IMR-90 (cell line): ENCODE measurements around the gene CNTN5. TPM values are rescaled to one million over a fixed set of nuclear protein-coding genes. Genes with fewer than 3 reads are reported as not detected.

Experiments used
- ATAC-seq: fragments of 200-7000 bp; cut with Tn5 transposase; 2 replicates; pipeline ENCODE4 v1.9.1; 2020; ENCODE audit warnings: low read depth, mild to moderate bottlenecking, moderate library complexity
- BruUV-seq: library from RNA; stranded (reverse); fragments of 400-500 nt; replicated peaks from 2 replicates; lab custom pipeline; 2021; lab: Mats Ljungman, UMichigan
- CTCF ChIA-PET: fragments of 300-600 bp; formaldehyde crosslinking; extraction: SDS; loops from one replicate; lab custom pipeline; 2021; ENCODE audit warnings: antibody characterized with exemption; lab: Yijun Ruan, JAX
- POLR2A ChIA-PET: fragments of 300-600 bp; sonication (Branson Sonifier 250); formaldehyde crosslinking; loops from one replicate; lab custom pipeline; 2022; ENCODE audit warnings: antibody characterized with exemption; ENCODE audit not compliant: unreplicated experiment; lab: Charles Lee
- DNase-seq: peaks from one replicate; pipeline ENCODE4 v3.0.0; 2013
- H2AFZ ChIP-seq: replicated peaks from 2 replicates; pipeline ENCODE3; 2013; ENCODE audit warnings: low read length, mild to moderate bottlenecking; ENCODE audit not compliant: poor library complexity
- H2AK5ac ChIP-seq: 2 replicates; pipeline ENCODE4 v1.6.1; 2013; ENCODE audit warnings: low read depth, low read length, inconsistent platforms
- H2AK9ac ChIP-seq: replicated peaks from 2 replicates; pipeline ENCODE3; 2013; ENCODE audit warnings: mild to moderate bottlenecking, low read depth, low read length, moderate library complexity; ENCODE audit not compliant: poor library complexity
- H2BK120ac ChIP-seq: 2 replicates; pipeline ENCODE4 v1.6.1; 2013; ENCODE audit warnings: low read depth, low read length, inconsistent platforms
- H2BK15ac ChIP-seq: 3 replicates; pipeline ENCODE4 v1.6.1; 2013; ENCODE audit warnings: low read depth, low read length, inconsistent platforms
- H2BK20ac ChIP-seq: 2 replicates; pipeline ENCODE4 v1.6.1; 2013; ENCODE audit warnings: low read depth, mild to moderate bottlenecking, inconsistent platforms, low read length, moderate library complexity
- H2BK5ac ChIP-seq: 2 replicates; pipeline ENCODE4 v1.6.1; 2013; ENCODE audit warnings: mild to moderate bottlenecking, low read depth, low read length, inconsistent platforms; ENCODE audit not compliant: poor library complexity, severe bottlenecking
- H3K14ac ChIP-seq: replicated peaks from 2 replicates; pipeline ENCODE4 v1.6.1; 2013; ENCODE audit warnings: low read depth, low read length, inconsistent platforms
- H3K18ac ChIP-seq: 2 replicates; pipeline ENCODE4 v1.6.1; 2013; ENCODE audit warnings: low read depth, low read length, control low read depth
- H3K23ac ChIP-seq: 2 replicates; pipeline ENCODE4 v1.6.1; 2013; ENCODE audit warnings: low read depth, low read length, inconsistent platforms
- H3K27ac ChIP-seq: 2 replicates; pipeline ENCODE4 v1.5.1; 2013; ENCODE audit warnings: mild to moderate bottlenecking, control low read depth, low read length; ENCODE audit not compliant: insufficient read depth
- H3K27me3 ChIP-seq: 2 replicates; pipeline ENCODE4 v1.6.1; 2013; ENCODE audit warnings: low read length; ENCODE audit not compliant: control insufficient read depth, insufficient read depth
- H3K36me3 ChIP-seq: 2 replicates; pipeline ENCODE4 v1.6.1; 2013; ENCODE audit warnings: low read length, mixed read lengths; ENCODE audit not compliant: control insufficient read depth, insufficient read depth
- H3K4ac ChIP-seq: 2 replicates; pipeline ENCODE4 v1.6.1; 2013; ENCODE audit warnings: low read depth, low read length, inconsistent platforms
- H3K4me1 ChIP-seq: 2 replicates; pipeline ENCODE4 v1.6.1; 2013; ENCODE audit warnings: low read length, mixed read lengths; ENCODE audit not compliant: control insufficient read depth, insufficient read depth
- H3K4me2 ChIP-seq: 2 replicates; pipeline ENCODE4 v1.6.1; 2013; ENCODE audit warnings: low read depth, mild to moderate bottlenecking, control low read depth, low read length, moderate library complexity
- H3K4me3 ChIP-seq: 2 replicates; pipeline ENCODE4 v1.5.1; 2013; ENCODE audit warnings: low read depth, mild to moderate bottlenecking, control low read depth, low read length, moderate library complexity; ENCODE audit not compliant: insufficient read depth
- H3K56ac ChIP-seq: 2 replicates; pipeline ENCODE4 v1.6.1; 2013; ENCODE audit warnings: low read length, inconsistent platforms; ENCODE audit not compliant: insufficient read depth; ENCODE audit errors: extremely low read depth
- H3K79me1 ChIP-seq, 2 experiments: 2 replicates each; pipeline ENCODE4 v1.6.1; 2013; ENCODE audit warnings: low read length in 2 of 2, inconsistent platforms in 1 of 2, low read depth in 1 of 2
- H3K9ac ChIP-seq: 2 replicates; pipeline ENCODE4 v1.6.1; 2013; ENCODE audit warnings: low read depth, low read length, control low read depth
- H3K9me1 ChIP-seq: 2 replicates; pipeline ENCODE4 v1.6.1; 2013; ENCODE audit warnings: low read length, inconsistent platforms; ENCODE audit not compliant: insufficient read depth
- H3K9me3 ChIP-seq: 2 replicates; pipeline ENCODE4 v1.6.1; 2013; ENCODE audit warnings: low read length; ENCODE audit not compliant: control insufficient read depth, insufficient read depth
- H4K20me1 ChIP-seq: 2 replicates; pipeline ENCODE4 v1.6.1; 2013; ENCODE audit warnings: low read length, inconsistent platforms; ENCODE audit not compliant: insufficient read depth
- H4K5ac ChIP-seq: 2 replicates; pipeline ENCODE4 v1.6.1; 2013; ENCODE audit warnings: mild to moderate bottlenecking, low read depth, low read length, control low read depth
- H4K8ac ChIP-seq, 2 experiments: 2 replicates each; pipeline ENCODE4 v1.6.1; 2013; ENCODE audit warnings: low read depth in 2 of 2, low read length in 2 of 2, control low read depth in 1 of 2, inconsistent platforms in 1 of 2
- H4K91ac ChIP-seq: 2 replicates; pipeline ENCODE4 v1.6.1; 2013; ENCODE audit warnings: low read depth, low read length, inconsistent platforms; ENCODE audit not compliant: insufficient read depth
- CEBPB ChIP-seq: IDR thresholded peaks from 2 replicates; pipeline ENCODE4 v1.6.1; 2012; ENCODE audit warnings: low read depth, low read length, improper control_type of control experiment
- RAD21 ChIP-seq: IDR thresholded peaks from 2 replicates; pipeline ENCODE4 v1.6.1; 2012; ENCODE audit warnings: low read length, improper control_type of control experiment
- dilution Hi-C: fragments of 300-500 bp; cut with HindIII; formaldehyde crosslinking; loops from one replicate; pipeline ENCODE4 v1.14.3; 2018; ENCODE audit warnings: low sequenced_read_pairs; ENCODE audit not compliant: unreplicated experiment
- in situ Hi-C: fragments of 300-500 bp; cut with MboI; formaldehyde crosslinking; loops from 3 replicates; pipeline ENCODE4 v1.14.3; 2019; ENCODE audit warnings: low sequenced_read_pairs, inconsistent platforms, mixed read lengths
- intact Hi-C: fragments of 100-400 bp; cut with micrococcal nuclease; formaldehyde crosslinking; loops from 2 replicates; pipeline ENCODE4 v1.10.0; 2022
- polyA plus RNA-seq, 3 experiments: library from polyadenylated mRNA; depleted of rRNA; stranded (reverse); fragments of >200 nt; gene quantifications; 2 replicates each; pipeline ENCODE4 v1.2.3, GENCODE V29; 2012; ENCODE audit warnings: low replicate concordance in 1 of 3
- total RNA-seq: library from RNA; depleted of rRNA; stranded (reverse); fragments of >200 nt; gene quantifications from 2 replicates; pipeline ENCODE4 v1.2.3, GENCODE V29; 2012

CNTN5 gene
- total and polyA plus RNA-seq, 2 of the 4 experiments (the other 2 are of a cell fraction): not detected

DNA sequence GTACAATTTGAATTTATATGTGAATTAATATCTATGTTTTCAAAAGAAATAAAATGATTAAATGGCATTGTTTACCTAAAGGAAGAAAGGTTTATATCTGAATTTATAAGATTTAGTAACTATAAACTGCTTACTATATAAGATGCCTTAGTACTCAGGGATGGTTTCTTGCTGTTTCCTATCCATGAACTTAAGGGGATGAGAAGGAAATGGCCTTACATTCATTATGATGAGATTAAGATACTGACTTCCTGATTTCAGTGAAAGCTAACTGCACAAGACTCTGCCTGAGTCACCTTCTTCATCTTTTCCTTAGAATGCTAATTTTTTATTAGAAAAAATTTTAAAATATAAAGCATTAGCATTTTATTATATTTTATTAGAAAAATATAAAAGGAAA lies 1060.1 kb downstream of the CNTN5 start:
- CTCF ChIA-PET: no interaction called here
- Histone ChIP-seq H3K9ac (no peak overlapping the region), H3K18ac (no peak overlapping the region), H3K36me3 (no peaks in the 10 kb centered on the region), H3K79me1 (no peaks in the 10 kb centered on the region), H2BK5ac (no peak overlapping the region), H4K8ac (no peak overlapping the region), H2AK9ac (no peak overlapping the region), H3K4me2 (no peak overlapping the region), H3K4ac (no peak overlapping the region), H3K4me1 (no peaks in the 10 kb centered on the region), H3K56ac (no peak overlapping the region), H2AFZ (no peak overlapping the region), H2BK20ac (no peak overlapping the region), H4K20me1 (no peaks in the 10 kb centered on the region), H3K9me3 (no peaks in the 10 kb centered on the region), H3K23ac (no peak overlapping the region), H3K4me3 (no peak overlapping the region), H2AK5ac (no peak overlapping the region), H4K5ac (no peak overlapping the region), H4K91ac (no peak overlapping the region), H3K14ac (no peak overlapping the region), H3K27me3 (no peaks in the 10 kb centered on the region), H3K9me1 (no peaks in the 10 kb centered on the region), H2BK15ac (no peak overlapping the region), H2BK120ac (no peak overlapping the region), H3K27ac (no peak overlapping the region)
- dilution Hi-C loops (no loop called here), in situ Hi-C loops (no loop called here), intact Hi-C loops (no loop called here)
- TF ChIP-seq CEBPB: no peak
- TF ChIP-seq RAD21: no peak
- BruUV-seq: no TSS peak
- POLR2A ChIA-PET: no interaction called here
- no peak for DNase-seq
- ATAC-seq: no peak
